Measurements from ENCODE around the gene SSMEM1.
"Not testable (repeated sequence)": the region's sequence is repeated elsewhere in the genome, so short reads cannot be mapped to it uniquely, and the experiment has no call there.

The SSMEM1 gene

DNA sequence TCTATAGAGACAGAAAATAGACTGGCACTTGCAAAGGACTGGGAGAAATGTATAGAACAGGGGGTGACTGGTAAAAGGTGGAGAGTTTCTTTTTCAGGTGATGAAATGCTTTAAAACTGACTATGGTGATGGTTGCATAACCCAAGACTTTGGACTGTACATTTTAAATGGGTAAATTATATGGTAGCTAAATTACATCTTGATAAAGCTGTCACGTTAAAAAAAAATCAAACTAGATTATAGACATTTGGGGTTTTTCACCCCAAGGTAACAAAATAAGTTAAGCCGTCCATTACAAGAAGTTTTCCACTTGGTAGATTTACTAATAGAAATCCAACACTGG is 26.4 kb upstream of the SSMEM1 start:
- Histone ChIP-seq H3K23ac (ENCODE audit: low read length in 2 of 2) (no peak overlapping the region), H3K79me1 (replicated peaks; ENCODE audit: low read length, poor library complexity, severe bottlenecking) (peaks cover 7% of the 10 kb centered on the region), H2AK5ac (ENCODE audit: low read length, severe bottlenecking) (no peak overlapping the region), H4K91ac (ENCODE audit: low read length) (no peak overlapping the region), H2BK120ac (ENCODE audit: low read depth, low read length) (no peak overlapping the region), H3K4me1 (ENCODE audit: control insufficient read depth, insufficient read depth, low read depth, low read length) (no peaks in the 10 kb centered on the region), H3K14ac (ENCODE audit: low read length in 2 of 2) (no peak overlapping the region), H2BK15ac (ENCODE audit: low read depth, poor library complexity, severe bottlenecking) (no peak overlapping the region), H3K27ac (ENCODE audit: low read length, poor library complexity, severe bottlenecking) (no peak overlapping the region), H2BK12ac (ENCODE audit: low read length in 2 of 2) (no peak overlapping the region), H2AFZ (ENCODE audit: low read depth, low read length) (no peak overlapping the region), H3K27me3 (ENCODE audit: control insufficient read depth in 1 of 2, insufficient read depth in 1 of 2, low read length in 2 of 2) (no peaks in the 10 kb centered on the region), H3K4me2 (ENCODE audit: low read length, poor library complexity, severe bottlenecking) (no peak overlapping the region), H3K4me3 (ENCODE audit: insufficient read depth in 1 of 2, low read depth in 1 of 2, low read length in 2 of 2) (no peak overlapping the region), H2BK5ac (ENCODE audit: low read depth, low read length, poor library complexity, severe bottlenecking) (no peak overlapping the region), H3K36me3 (ENCODE audit: control insufficient read depth in 1 of 2, insufficient read depth in 2 of 2, low read depth in 1 of 2, low read length in 2 of 2) (peaks cover 15 to 66% of the 10 kb centered on the region in 2 experiments), H4K8ac (ENCODE audit: low read length) (no peak overlapping the region), H3K18ac (ENCODE audit: low read depth in 1 of 2, low read length in 2 of 2) (no peak overlapping the region), H3K9me3 (ENCODE audit: control insufficient read depth, low read length) (no peaks in the 10 kb centered on the region), H3K4ac (ENCODE audit: low read depth in 1 of 2, low read length in 2 of 2) (no peak overlapping the region), H3K9ac (ENCODE audit: low read length) (no peak overlapping the region)
- WGBS = 94% methylated on average over 2 of the region's 2 CpGs
- DNase-seq = no peak

DNA sequence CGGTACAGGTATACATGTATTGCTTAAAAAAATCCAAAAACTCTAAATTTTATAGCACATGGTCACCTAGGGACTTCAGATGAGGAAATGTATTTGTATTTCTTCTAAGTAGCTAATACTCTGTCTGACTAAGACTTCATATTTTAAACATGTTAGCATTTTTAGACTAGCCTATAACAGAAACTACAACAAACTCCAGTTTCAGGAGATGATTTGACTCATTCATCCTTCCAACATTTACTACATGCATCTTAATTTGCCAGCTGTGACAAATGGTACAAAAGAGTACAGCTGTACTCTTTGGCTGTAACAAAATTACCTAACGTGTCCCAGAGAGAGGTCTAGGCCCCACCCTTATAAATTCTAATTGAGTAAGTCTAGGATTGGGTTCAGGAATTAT is 24.7 kb upstream of the SSMEM1 start:
- Histone ChIP-seq H3K27ac (ENCODE audit: low read length, poor library complexity, severe bottlenecking) (no peak overlapping the region), H3K14ac (ENCODE audit: low read length in 2 of 2) (no peak overlapping the region), H2BK5ac (ENCODE audit: low read depth, low read length, poor library complexity, severe bottlenecking) (no peak overlapping the region), H3K79me1 (replicated peaks; ENCODE audit: low read length, poor library complexity, severe bottlenecking) (peaks cover 11% of the 10 kb centered on the region), H3K18ac (ENCODE audit: low read depth in 1 of 2, low read length in 2 of 2) (no peak overlapping the region), H3K9me3 (ENCODE audit: control insufficient read depth, low read length) (no peaks in the 10 kb centered on the region), H3K4me3 (ENCODE audit: insufficient read depth in 1 of 2, low read depth in 1 of 2, low read length in 2 of 2) (no peak overlapping the region), H2BK120ac (ENCODE audit: low read depth, low read length) (no peak overlapping the region), H2BK12ac (ENCODE audit: low read length in 2 of 2) (no peak overlapping the region), H2AFZ (ENCODE audit: low read depth, low read length) (no peak overlapping the region), H4K8ac (ENCODE audit: low read length) (no peak overlapping the region), H2BK15ac (ENCODE audit: low read depth, poor library complexity, severe bottlenecking) (no peak overlapping the region), H2AK5ac (ENCODE audit: low read length, severe bottlenecking) (no peak overlapping the region), H3K23ac (ENCODE audit: low read length in 2 of 2) (no peak overlapping the region), H4K91ac (ENCODE audit: low read length) (no peak overlapping the region), H3K9ac (ENCODE audit: low read length) (no peak overlapping the region), H3K4ac (ENCODE audit: low read depth in 1 of 2, low read length in 2 of 2) (no peak overlapping the region), H3K4me1 (ENCODE audit: control insufficient read depth, insufficient read depth, low read depth, low read length) (no peaks in the 10 kb centered on the region), H3K27me3 (ENCODE audit: control insufficient read depth in 1 of 2, insufficient read depth in 1 of 2, low read length in 2 of 2) (no peaks in the 10 kb centered on the region), H3K36me3 (ENCODE audit: control insufficient read depth in 1 of 2, insufficient read depth in 2 of 2, low read depth in 1 of 2, low read length in 2 of 2) (peaks cover 12 to 59% of the 10 kb centered on the region in 2 experiments), H3K4me2 (ENCODE audit: low read length, poor library complexity, severe bottlenecking) (no peak overlapping the region)
- 83% methylated on average over 1 of the region's 2 CpGs for WGBS
- no peak for DNase-seq

DNA sequence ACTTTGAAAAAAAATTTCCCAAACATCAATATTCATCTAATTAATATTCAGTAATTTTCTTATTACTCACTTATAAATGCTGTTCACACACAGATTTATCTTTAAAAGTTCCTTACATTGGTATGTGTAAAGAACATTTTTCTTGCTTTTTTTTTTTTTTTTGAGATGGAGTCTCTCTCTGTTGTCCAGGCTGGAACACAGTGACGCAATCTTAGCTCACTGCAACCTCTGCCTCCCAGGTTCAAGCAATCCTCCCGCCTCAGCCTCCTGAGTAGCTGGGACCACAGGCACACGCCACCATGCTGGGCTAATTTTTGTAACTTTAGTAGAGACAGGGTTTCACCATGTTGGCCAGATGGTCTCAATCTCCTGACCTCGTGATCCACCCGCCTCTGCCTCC is 23.3 kb upstream of the SSMEM1 start:
- H2BK5ac ChIP-seq (ENCODE audit: low read depth, low read length, poor library complexity, severe bottlenecking); H4K91ac ChIP-seq (ENCODE audit: low read length); H3K9me3 ChIP-seq (ENCODE audit: control insufficient read depth, low read length); H3K4me1 ChIP-seq (ENCODE audit: control insufficient read depth, insufficient read depth, low read depth, low read length); H3K27ac ChIP-seq (ENCODE audit: low read length, poor library complexity, severe bottlenecking); H3K23ac ChIP-seq (ENCODE audit: low read length in 2 of 2); H3K4me2 ChIP-seq (ENCODE audit: low read length, poor library complexity, severe bottlenecking); H2BK120ac ChIP-seq (ENCODE audit: low read depth, low read length); H3K18ac ChIP-seq (ENCODE audit: low read depth in 1 of 2, low read length in 2 of 2); H2BK12ac ChIP-seq (ENCODE audit: low read length in 2 of 2); DNase-seq; H3K9ac ChIP-seq (ENCODE audit: low read length); H3K27me3 ChIP-seq (ENCODE audit: control insufficient read depth in 1 of 2, insufficient read depth in 1 of 2, low read length in 2 of 2); H2BK15ac ChIP-seq (ENCODE audit: low read depth, poor library complexity, severe bottlenecking); H4K8ac ChIP-seq (ENCODE audit: low read length); H2AK5ac ChIP-seq (ENCODE audit: low read length, severe bottlenecking); H3K4ac ChIP-seq (ENCODE audit: low read depth in 1 of 2, low read length in 2 of 2); H3K4me3 ChIP-seq (ENCODE audit: insufficient read depth in 1 of 2, low read depth in 1 of 2, low read length in 2 of 2); H2AFZ ChIP-seq (ENCODE audit: low read depth, low read length); H3K79me1 ChIP-seq (replicated peaks; ENCODE audit: low read length, poor library complexity, severe bottlenecking); H3K14ac ChIP-seq (ENCODE audit: low read length in 2 of 2): not testable (repeated sequence)
- peaks cover 9 to 49% of the 10 kb centered on the region in 2 experiments for H3K36me3 ChIP-seq (ENCODE audit: control insufficient read depth in 1 of 2, insufficient read depth in 2 of 2, low read depth in 1 of 2, low read length in 2 of 2)
- WGBS = 58% methylated on average over 2 of the region's 5 CpGs

DNA sequence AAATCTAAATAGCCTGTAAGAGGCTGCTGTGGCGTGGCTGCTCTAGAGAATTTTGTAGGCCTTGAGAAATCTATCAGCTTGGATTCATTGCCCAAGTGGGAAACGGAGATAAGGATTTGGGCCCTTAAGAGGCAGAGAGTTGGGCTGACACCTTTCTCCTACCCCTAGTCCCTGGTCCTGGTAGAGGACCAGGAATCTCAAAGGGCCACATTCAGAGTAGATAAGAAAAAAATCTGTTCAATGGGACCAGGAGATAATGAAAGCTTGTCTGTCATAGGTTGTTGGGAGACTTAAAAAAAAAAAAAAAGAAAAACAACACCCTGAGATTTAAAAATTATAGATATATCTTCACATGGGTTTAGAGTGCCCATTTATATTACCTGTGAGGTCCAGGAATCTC is 20.3 kb upstream of the SSMEM1 start:
- H3K4me1 ChIP-seq (ENCODE audit: control insufficient read depth, insufficient read depth, low read depth, low read length) = no peaks in the 10 kb centered on the region
- H3K4me2 ChIP-seq (ENCODE audit: low read length, poor library complexity, severe bottlenecking) = no peak overlapping the region
- DNase-seq = no peak
- H2BK5ac ChIP-seq (ENCODE audit: low read depth, low read length, poor library complexity, severe bottlenecking) = no peak overlapping the region
- H3K79me1 ChIP-seq (replicated peaks; ENCODE audit: low read length, poor library complexity, severe bottlenecking) = peaks cover 9% of the 10 kb centered on the region
- H2BK15ac ChIP-seq (ENCODE audit: low read depth, poor library complexity, severe bottlenecking) = no peak overlapping the region
- H3K18ac ChIP-seq (ENCODE audit: low read depth in 1 of 2, low read length in 2 of 2) = no peak overlapping the region
- H2BK12ac ChIP-seq (ENCODE audit: low read length in 2 of 2) = no peak overlapping the region
- peaks cover 3 to 47% of the 10 kb centered on the region in 2 experiments for H3K36me3 ChIP-seq (ENCODE audit: control insufficient read depth in 1 of 2, insufficient read depth in 2 of 2, low read depth in 1 of 2, low read length in 2 of 2)
- no peak overlapping the region for H3K9ac ChIP-seq (ENCODE audit: low read length)
- H2AK5ac ChIP-seq (ENCODE audit: low read length, severe bottlenecking) = no peak overlapping the region
- H3K4me3 ChIP-seq (ENCODE audit: insufficient read depth in 1 of 2, low read depth in 1 of 2, low read length in 2 of 2) = no peak overlapping the region
- H2AFZ ChIP-seq (ENCODE audit: low read depth, low read length) = no peak overlapping the region
- H3K14ac ChIP-seq (ENCODE audit: low read length in 2 of 2) = no peak overlapping the region
- H4K8ac ChIP-seq (ENCODE audit: low read length) = no peak overlapping the region
- 100% methylated on average over 1 of the region's 2 CpGs for WGBS
- H4K91ac ChIP-seq (ENCODE audit: low read length) = no peak overlapping the region
- H3K27ac ChIP-seq (ENCODE audit: low read length, poor library complexity, severe bottlenecking) = no peak overlapping the region
- H3K23ac ChIP-seq (ENCODE audit: low read length in 2 of 2) = no peak overlapping the region
- H3K27me3 ChIP-seq (ENCODE audit: control insufficient read depth in 1 of 2, insufficient read depth in 1 of 2, low read length in 2 of 2) = no peaks in the 10 kb centered on the region
- H3K9me3 ChIP-seq (ENCODE audit: control insufficient read depth, low read length) = no peaks in the 10 kb centered on the region
- no peak overlapping the region for H3K4ac ChIP-seq (ENCODE audit: low read depth in 1 of 2, low read length in 2 of 2)
- no peak overlapping the region for H2BK120ac ChIP-seq (ENCODE audit: low read depth, low read length)
